DOHH2 (cell line): ENCODE measurements around the gene STPG4.

ENCODE experiments used
- EZH2phosphoT487 ChIP-seq: fragments of 200-600 bp; sonication (generic); IDR thresholded peaks from 2 replicates; pipeline ENCODE4 v1.6.1; 2017; ENCODE audit warnings: borderline replicate concordance, mild to moderate bottlenecking, antibody characterized with exemption, low read length, moderate library complexity, mixed read lengths
- TF ChIP-seq, protein P1 (sequence below): fragments of 200-600 bp; sonication (generic); IDR thresholded peaks from one replicate; pipeline ENCODE4 v1.5.1; 2014; ENCODE audit warnings: antibody characterized with exemption, mild to moderate bottlenecking, low read depth, low read length; ENCODE audit not compliant: poor library complexity, severe bottlenecking

DNA sequence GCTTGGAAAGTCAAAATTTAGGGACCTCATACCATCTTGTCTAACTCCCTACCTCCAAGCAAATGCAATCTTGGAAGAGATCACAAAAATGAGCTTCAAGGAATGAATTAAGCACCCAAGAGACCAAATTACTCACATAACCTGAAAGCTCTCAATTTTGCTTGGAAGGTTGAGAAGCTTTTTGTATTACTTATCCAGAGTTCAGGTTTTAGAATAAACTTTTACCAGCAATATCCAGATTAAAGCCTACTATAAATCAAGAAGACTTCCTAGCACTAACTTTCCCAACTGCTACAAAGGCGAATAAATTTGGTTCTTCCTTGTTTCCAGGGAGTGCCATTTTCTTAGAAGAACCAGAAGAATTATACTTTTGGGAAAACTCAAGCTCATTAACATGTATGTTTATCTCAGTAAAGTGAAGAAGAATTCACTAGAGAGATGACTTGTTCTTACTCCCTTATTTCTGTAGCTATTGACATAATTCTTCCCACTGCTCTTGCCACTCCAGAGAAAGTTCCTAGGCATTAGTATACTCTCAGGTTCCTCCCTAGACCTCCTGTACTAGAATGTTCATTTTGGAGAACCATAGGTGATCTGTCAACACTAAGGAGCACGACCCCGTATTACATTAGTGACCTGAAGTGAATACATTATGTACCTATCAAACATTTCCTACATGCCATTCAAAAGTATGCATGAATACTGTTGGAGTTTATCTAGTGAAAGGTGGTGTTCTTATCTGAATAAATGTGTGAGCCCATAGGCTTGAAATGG lies 18.0 kb upstream of the STPG4 start:
- TF ChIP-seq, protein P1, sequence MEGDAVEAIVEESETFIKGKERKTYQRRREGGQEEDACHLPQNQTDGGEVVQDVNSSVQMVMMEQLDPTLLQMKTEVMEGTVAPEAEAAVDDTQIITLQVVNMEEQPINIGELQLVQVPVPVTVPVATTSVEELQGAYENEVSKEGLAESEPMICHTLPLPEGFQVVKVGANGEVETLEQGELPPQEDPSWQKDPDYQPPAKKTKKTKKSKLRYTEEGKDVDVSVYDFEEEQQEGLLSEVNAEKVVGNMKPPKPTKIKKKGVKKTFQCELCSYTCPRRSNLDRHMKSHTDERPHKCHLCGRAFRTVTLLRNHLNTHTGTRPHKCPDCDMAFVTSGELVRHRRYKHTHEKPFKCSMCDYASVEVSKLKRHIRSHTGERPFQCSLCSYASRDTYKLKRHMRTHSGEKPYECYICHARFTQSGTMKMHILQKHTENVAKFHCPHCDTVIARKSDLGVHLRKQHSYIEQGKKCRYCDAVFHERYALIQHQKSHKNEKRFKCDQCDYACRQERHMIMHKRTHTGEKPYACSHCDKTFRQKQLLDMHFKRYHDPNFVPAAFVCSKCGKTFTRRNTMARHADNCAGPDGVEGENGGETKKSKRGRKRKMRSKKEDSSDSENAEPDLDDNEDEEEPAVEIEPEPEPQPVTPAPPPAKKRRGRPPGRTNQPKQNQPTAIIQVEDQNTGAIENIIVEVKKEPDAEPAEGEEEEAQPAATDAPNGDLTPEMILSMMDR = no peak
- TF ChIP-seq EZH2phosphoT487 = no peak
